T47D (cell line): ENCODE results near the gene FMNL2.
A peak's percentile ranks its signal among the peaks of the same experiment; 100 is the strongest.

Source experiments
- DNase-seq, 2 experiments: peaks; one replicate each; pipeline versions ENCODE4 v3.0.0 to v3.0.0-alpha.2; 2011 to 2012; ENCODE audit warnings: low read depth in 1 of 2, low spot score in 1 of 2
- JUND ChIP-seq: IDR thresholded peaks from 2 replicates; pipeline ENCODE4 v1.6.1; 2012; ENCODE audit warnings: low read depth
- in situ Hi-C: cut with HindIII; loops from 2 replicates; pipeline ENCODE4 v1.10.0; 2016; ENCODE audit warnings: low sequenced_read_pairs, low pct_unique_long_range_greater_than_20kb

The FMNL2 gene

DNA sequence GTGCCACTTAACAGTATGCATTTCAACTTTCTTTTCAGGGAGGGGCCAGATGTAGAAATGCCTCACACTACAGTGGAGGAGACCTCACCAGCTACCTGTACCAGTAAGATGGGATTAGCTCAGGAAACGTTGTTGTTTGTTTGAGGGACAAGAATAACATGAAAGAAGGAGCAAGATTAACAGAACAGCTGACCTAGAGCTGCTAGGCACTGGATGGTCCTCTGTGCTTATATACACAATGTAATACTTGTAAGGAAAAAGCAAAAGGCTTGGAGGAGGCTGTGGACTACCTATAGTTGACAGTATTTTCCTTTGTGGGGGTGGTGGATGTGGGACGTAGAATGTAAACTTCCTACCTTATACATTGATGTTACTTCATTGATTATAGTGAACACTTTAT lies 154.4 kb downstream of the FMNL2 start:
- DNase-seq = no peak
- TF ChIP-seq JUND = no peak
- in situ Hi-C loops = no loop called here

DNA sequence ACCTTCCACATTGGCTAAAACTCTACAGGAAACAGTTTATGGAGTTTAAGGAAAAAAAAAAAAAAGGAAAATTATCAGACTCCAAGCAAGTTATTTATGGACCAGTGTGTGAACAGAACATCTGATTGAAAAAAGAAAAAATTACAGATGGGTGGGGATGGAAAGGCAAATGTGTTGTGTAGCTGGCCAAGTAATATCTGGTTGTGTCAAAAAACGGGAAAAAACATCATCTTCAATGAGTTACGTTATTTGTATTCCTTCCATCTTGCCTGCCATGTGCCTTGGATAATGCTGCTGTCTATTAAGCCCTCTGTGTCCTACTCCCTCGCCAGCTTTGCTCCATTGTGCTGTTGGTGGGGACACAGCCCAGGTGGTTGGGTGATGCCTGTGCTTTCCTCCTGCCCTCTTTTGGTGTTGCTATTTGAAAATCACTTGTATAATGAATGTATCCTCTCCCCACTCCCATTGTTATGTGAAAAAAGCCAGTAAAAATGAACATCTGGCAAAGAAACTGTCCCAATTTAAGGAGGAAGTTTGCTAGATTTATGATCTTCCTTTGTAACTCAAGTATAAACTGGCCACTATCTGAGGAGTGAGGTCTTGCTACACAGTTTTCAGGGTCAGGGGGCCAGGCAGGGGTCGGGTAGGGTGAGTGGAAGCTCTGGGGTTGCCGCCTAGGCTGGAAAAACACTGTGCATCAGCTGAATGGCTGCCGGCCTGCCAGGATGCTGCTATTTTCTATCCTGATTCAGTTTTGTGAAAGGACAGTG lies 155.9 kb downstream of the FMNL2 start:
- in situ Hi-C loops = no loop called here
- TF ChIP-seq JUND = no peak
- DNase-seq = no peak

DNA sequence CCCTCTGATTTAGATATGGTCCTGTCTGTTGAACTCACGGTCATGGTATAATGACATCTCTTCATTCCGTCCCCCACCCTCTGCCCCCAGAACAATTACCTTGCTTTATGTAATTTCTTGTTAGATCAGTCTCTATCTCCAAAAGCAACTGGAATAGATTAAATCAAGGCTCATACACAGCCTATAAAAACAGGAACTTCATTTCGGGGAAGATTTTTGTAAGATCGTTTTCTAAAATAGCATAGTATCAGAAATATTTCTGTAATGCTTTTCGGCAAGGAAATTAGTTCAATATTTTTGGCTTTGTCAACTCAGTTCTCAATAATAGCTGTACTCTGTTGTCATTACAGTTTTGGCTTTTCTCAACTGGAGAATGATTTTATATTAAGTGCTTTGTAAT lies 157.2 kb downstream of the FMNL2 start:
- DNase-seq = no peak
- in situ Hi-C loops = no loop called here
- TF ChIP-seq JUND = no peak

DNA sequence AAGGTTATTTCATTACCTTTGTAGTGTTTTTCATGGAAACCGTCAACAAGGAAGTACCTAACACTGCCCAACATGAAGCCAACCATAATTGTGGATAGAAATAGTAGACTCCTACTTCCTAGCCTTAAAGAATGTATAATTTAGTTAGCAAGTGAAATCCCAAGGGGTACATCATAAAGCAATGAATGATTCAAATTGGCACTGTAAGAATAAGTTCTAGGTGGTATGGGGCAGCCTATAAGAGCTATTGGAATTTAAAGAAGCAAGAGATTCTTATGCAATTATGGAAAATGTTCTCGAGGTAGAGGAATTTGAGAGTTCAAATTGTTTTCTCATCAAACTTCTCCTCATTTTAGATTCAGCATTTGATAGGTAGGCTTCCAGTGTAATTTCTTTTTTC lies 157.9 kb downstream of the FMNL2 start:
- no peak for DNase-seq
- no peak for TF ChIP-seq JUND
- in situ Hi-C loops = no loop called here

DNA sequence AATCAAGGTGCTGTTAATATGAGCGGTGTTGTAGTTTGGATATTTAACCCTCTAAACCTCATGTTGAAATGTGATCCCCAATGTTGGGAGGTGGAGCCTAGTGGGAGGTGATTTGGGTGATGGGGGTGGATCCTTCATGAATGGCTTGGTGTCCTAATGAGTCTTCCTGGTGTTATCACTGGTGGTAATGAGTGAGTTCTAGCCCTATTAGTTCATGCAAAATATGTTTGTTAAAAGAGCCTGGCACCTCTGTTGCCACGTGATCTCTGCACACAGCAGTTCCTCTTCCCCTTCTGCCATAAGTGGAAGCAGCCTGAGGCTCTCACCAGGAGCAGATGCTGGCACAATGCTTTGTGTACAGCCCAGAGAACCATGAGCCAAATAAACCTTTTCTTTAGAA lies 158.4 kb downstream of the FMNL2 start:
- no peak for TF ChIP-seq JUND
- in situ Hi-C loops = no loop called here
- DNase-seq = no peak

DNA sequence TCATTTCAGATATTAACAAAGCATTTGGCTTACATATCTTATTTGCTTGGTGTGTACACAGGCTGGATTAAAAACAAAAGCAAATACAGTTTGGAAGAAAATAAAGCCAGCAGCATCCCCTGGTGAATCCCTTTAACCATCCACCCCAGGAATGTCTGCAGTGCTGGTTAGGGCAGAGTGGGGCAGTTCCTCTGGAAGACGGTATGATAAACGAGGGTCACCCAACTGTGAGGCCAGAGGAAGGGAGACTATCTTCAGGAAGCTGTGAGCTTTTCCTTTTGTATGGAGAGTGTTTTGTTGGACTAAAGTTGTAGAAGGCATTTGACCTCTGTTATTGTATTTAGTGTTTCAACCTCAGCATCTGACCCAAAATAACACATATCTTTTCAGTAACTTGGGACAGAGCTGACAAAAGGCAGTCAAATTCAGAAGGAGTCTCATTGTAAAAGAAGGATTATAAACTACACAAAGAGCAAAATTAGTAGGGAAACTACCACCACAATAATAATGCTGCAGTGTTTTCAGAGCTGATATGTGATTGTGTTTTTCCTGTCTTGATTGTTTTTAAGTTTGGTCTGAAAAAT lies 159.1 kb downstream of the FMNL2 start:
- no peak for TF ChIP-seq JUND
- in situ Hi-C loops = no loop called here
- DNase-seq = peak in 1 of 2 experiments; percentile 2

DNA sequence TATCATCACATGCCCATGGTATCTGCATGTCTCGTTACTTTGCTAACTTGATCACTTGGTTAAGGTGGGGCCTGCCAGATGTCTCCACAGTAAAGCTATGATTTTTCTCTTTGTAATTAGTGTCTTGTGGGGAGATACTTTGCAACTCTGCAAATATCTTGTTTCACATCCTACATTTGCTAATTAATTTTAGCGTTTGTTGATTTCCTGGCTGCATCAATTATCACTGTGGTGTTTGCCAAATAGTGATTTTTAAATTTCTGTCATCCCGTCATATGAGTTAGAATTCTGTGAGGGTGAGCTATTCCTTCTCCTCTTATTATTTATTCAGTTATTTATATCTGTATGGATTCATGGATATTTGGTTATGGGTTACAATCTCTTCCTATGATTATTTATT lies 161.4 kb downstream of the FMNL2 start:
- in situ Hi-C loops = no loop called here
- DNase-seq = no peak

DNA sequence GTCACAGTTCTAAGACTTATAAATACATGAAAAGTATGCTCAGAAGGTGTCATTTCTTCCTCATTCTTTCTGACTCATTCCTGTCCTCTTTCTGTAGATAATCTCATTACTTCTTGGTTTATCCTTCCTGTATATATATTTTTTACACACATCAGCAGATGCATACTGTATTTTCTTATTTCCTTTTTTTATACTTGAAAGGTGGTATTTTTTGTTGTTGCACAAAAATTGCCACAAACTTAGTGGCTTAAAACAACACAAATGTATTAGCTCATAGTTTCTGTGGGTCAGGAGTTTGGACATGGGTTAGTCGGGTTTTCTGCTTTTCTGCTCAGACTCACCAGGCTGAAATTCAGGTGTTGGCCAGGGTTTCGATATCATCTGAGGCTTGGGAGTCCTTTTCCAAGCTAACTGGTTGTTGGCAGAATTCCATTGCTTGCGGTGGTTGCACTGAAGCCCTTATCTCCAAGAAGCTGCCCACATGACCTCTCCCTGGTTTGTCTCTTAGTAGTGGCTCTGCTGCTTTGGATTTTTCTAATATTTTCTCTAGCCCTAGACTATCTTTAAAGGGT lies 162.6 kb downstream of the FMNL2 start:
- in situ Hi-C loops = no loop called here
- peak in 1 of 2 experiments; percentile 1 for DNase-seq
- TF ChIP-seq JUND = no peak

More for the DNA sequence above, 161.4 kb downstream of the FMNL2 start:
- TF ChIP-seq JUND = no peak

DNA sequence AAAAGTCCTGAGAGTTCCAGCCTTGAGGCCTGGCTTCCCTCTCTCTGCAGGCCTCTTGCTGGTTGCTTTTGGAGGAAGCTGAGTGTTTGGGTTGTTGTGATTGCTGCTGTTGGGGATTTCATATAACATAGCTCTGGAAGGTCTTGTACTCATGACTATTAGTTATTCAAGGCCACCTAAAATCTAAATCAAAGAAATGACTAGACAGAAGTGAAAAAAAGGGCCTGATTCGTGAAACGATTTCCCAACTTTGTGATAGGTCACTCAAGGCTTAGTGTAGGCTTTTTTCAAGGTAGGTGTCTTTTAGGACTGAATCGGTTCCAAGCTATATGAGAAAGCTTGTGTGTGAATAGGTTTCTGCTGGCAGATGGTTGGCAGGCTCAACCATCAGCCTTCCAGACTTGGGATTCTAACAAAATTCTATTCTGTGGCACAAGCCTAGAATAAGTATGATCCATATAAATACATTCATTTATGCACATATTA lies 164.4 kb downstream of the FMNL2 start:
- in situ Hi-C loops = no loop called here
- no peak for TF ChIP-seq JUND

DNA sequence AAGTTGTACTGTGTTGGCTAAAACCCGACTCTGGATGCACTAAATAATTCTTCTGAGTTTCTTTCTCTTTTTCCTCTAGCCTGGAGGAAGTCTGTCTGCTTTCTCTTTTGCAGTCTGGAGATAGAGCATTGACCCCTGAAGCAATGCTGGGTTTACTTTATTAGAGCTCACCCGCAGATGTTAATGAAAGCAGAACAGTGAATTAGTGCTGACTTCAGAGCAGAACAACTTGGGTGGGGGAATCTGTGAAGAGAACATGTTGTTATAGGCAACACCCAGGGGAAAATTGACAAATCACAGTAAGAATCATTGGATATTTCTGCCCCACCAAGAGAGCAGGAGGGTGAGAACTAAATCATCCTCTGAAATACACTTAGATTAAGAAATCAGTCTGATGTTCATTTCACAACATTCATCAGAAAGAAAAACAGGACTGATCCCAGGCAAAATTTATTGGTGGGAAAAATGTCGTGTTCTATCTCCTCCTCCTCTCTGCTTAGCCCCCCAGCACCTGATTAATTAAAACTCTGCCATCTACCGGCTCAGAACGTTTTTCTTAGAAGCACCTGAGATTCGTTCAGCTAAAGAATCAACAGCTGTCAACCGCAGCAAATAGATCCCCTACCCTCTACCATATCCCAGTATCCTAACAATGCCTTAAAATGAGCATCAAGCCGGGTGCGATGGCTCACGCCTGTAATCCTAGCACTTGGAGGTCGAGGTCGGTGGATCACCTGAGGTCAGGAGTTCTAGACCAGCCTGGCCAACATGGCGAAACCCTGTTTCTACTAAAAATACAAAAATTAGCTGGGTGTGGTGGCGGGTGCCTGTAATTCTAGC lies 165.1 kb downstream of the FMNL2 start:
- in situ Hi-C loops = no loop called here
- no peak for DNase-seq
- no peak for TF ChIP-seq JUND

More for the DNA sequence above, 164.4 kb downstream of the FMNL2 start:
- DNase-seq = no peak

DNA sequence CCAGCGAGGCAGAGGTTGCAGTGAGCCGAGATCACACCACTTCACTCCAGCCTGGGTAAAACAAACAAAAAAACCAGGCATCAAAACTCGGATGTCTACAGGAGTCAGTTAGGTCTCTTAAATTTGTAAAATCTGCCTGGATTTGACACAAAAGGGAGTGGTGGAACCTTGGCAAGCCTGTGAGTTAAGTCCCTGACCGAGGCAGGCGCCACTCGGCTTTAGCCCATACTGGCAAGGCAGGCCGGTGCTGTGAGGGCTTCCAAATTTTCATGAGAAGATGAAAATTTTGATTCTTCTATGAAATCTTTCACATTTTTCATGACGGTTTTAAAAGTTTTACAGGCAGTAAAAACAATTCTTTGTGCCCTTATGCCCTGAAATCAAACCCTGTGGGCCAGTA lies 165.8 kb downstream of the FMNL2 start:
- DNase-seq = no peak
- no peak for TF ChIP-seq JUND
- in situ Hi-C loops = no loop called here

DNA sequence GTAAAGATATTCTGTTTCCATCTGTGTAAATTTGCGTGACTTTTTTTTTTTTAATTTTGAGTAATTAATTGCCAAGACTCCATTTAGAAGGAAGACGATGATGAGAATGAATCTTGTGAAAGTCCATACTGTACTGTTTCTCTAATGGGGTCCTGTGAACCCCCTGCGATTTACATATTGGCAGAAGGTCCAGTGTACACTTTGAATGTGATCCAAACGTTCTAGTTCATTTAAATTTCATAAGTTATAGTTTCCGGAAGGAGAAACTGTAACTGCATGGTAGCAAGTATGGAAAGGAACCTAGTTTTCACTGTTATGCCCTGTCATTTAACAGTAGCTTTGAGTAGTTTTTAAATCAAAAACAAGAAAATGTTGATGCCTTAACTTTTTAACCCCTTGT lies 166.7 kb downstream of the FMNL2 start:
- in situ Hi-C loops = no loop called here
- no peak for TF ChIP-seq JUND
- DNase-seq = no peak
